Vagina (tissue), 2 donors: ENCODE results near the gene RASGRP4.

ENCODE experiments used
- CTCF ChIP-seq, 3 experiments: fragments of 450-650 bp in 2 of 3; fragments of 200-600 bp in 1 of 3; sonication (generic) in 1 of 3; IDR thresholded peaks; one replicate each; pipeline ENCODE4 v1.5.1; 2017 to 2019; ENCODE audit warnings: antibody characterized with exemption in 3 of 3, mild to moderate bottlenecking in 2 of 3, moderate library complexity in 2 of 3
- POLR2AphosphoS5 ChIP-seq, 2 donors: sonication (generic); formaldehyde crosslinking; IDR thresholded peaks; one replicate each; pipeline ENCODE4 v1.9.0; 2017; ENCODE audit warnings: antibody characterized with exemption in 2 of 2, mild to moderate bottlenecking in 2 of 2, low read depth in 1 of 2; ENCODE audit not compliant: insufficient read depth in 1 of 2

GRCh38 chr19:38388349-38389100 lies 37.5 kb downstream of the RASGRP4 start, which contains the start of gene SPRED3:
- TF ChIP-seq CTCF (IDR thresholded peaks at IDR 0.05) (no peak), POLR2AphosphoS5 (IDR thresholded peaks at IDR 0.05; ENCODE audit: insufficient read depth in 1 of 2, low read depth in 1 of 2) (no peak)
